Neural cell (in vitro differentiated cells): ENCODE data around the gene PDHB. TPM values are rescaled to one million over a fixed set of nuclear protein-coding genes. Genes with fewer than 3 reads are reported as not detected.

Experiments
- H2AFZ ChIP-seq: fragments of 200-600, 300-800 bp; sonication (generic), shearing (Covaris generic); 2 replicates; pipeline ENCODE4 v1.6.0; 2014; ENCODE audit warnings: low read depth, mild to moderate bottlenecking, antibody characterized with exemption, low read length, moderate library complexity
- H3F3A ChIP-seq: fragments of 200-600 bp; shearing (Covaris generic); 2 replicates; pipeline ENCODE4 v1.6.1; 2016; ENCODE audit warnings: mild to moderate bottlenecking, moderate library complexity, mixed read lengths, antibody characterized with exemption, low read length; ENCODE audit not compliant: insufficient read depth, poor library complexity, severe bottlenecking
- H3K27ac ChIP-seq: fragments of 200-600, 300-800 bp; sonication (generic), shearing (Covaris generic); 2 replicates; pipeline ENCODE4 v1.5.1; 2014; ENCODE audit warnings: mild to moderate bottlenecking, low read length, moderate library complexity
- H3K27me3 ChIP-seq: fragments of 300-800, 200-600 bp; sonication (generic), shearing (Covaris generic); 2 replicates; pipeline ENCODE4 v1.6.0; 2014; ENCODE audit warnings: mild to moderate bottlenecking, low read depth, low read length, moderate library complexity; ENCODE audit not compliant: insufficient read depth
- H3K36me3 ChIP-seq: fragments of 300-800, 200-600 bp; sonication (generic), shearing (Covaris generic); 2 replicates; pipeline ENCODE4 v1.5.1; 2014; ENCODE audit warnings: mild to moderate bottlenecking, antibody characterized with exemption, low read length, moderate library complexity; ENCODE audit not compliant: insufficient read depth
- H3K4me2 ChIP-seq: fragments of 300-800, 200-600 bp; sonication (generic), shearing (Covaris generic); 2 replicates; pipeline ENCODE4 v1.6.0; 2014; ENCODE audit warnings: mild to moderate bottlenecking, low read length
- H3K4me3 ChIP-seq: fragments of 300-800, 200-600 bp; sonication (generic), shearing (Covaris generic); 2 replicates; pipeline ENCODE4 v1.5.1; 2014; ENCODE audit warnings: mild to moderate bottlenecking, low read length, moderate library complexity
- H3K79me2 ChIP-seq: fragments of 200-600 bp; shearing (Covaris generic); replicated peaks from 2 replicates; pipeline ENCODE4 v1.6.0; 2014; ENCODE audit warnings: mild to moderate bottlenecking, low read length, moderate library complexity; ENCODE audit not compliant: insufficient read depth
- H3K9ac ChIP-seq: fragments of 300-800, 200-600 bp; sonication (generic), shearing (Covaris generic); 2 replicates; pipeline ENCODE4 v1.6.1; 2016; ENCODE audit warnings: mild to moderate bottlenecking, low read length, mixed read lengths
- H3K9me2 ChIP-seq: fragments of 200-600 bp; shearing (Covaris generic); 2 replicates; pipeline ENCODE4 v1.6.1; 2016; ENCODE audit warnings: mild to moderate bottlenecking, low read length, mixed read lengths; ENCODE audit not compliant: insufficient read depth
- H3K9me3 ChIP-seq: fragments of 200-600, 300-800 bp; sonication (generic), shearing (Covaris generic); 2 replicates; pipeline ENCODE4 v1.6.1; 2016; ENCODE audit warnings: mild to moderate bottlenecking, mixed run types, low read length, moderate library complexity, mixed read lengths
- H4K20me1 ChIP-seq: fragments of 200-600 bp; shearing (Covaris generic); 2 replicates; pipeline ENCODE4 v1.6.1; 2016; ENCODE audit warnings: mild to moderate bottlenecking, mixed run types; ENCODE audit not compliant: insufficient read depth
- EP300 ChIP-seq: fragments of 450-650 bp; conservative IDR thresholded peaks from 2 replicates; pipeline ENCODE4 v1.6.1; 2014; ENCODE audit warnings: antibody characterized with exemption, mild to moderate bottlenecking, moderate library complexity; ENCODE audit not compliant: poor library complexity, severe bottlenecking
- EZH2 ChIP-seq: fragments of 200-600, 300-800 bp; shearing (Covaris generic), sonication (generic); IDR thresholded peaks from 2 replicates; pipeline ENCODE4 v1.6.1; 2014; ENCODE audit warnings: antibody characterized with exemption, low read length, borderline replicate concordance, mild to moderate bottlenecking; ENCODE audit not compliant: insufficient read depth, poor library complexity, severe bottlenecking
- MXI1 ChIP-seq: fragments of 450-650 bp; conservative IDR thresholded peaks from 2 replicates; pipeline ENCODE4 v1.6.1; 2014; ENCODE audit warnings: antibody characterized with exemption, mild to moderate bottlenecking; ENCODE audit not compliant: poor library complexity, severe bottlenecking
- POLR2AphosphoS5 ChIP-seq: IDR thresholded peaks from 2 replicates; pipeline ENCODE4 v1.6.1; 2012
- RAD21 ChIP-seq: fragments of 450-650 bp; conservative IDR thresholded peaks from 2 replicates; pipeline ENCODE4 v1.6.1; 2014; ENCODE audit warnings: antibody characterized with exemption, mild to moderate bottlenecking, moderate library complexity
- SMC3 ChIP-seq: fragments of 450-650 bp; conservative IDR thresholded peaks from 2 replicates; pipeline ENCODE4 v1.6.1; 2014; ENCODE audit warnings: antibody characterized with exemption, mild to moderate bottlenecking, moderate library complexity; ENCODE audit not compliant: poor library complexity
- TAF1 ChIP-seq: IDR thresholded peaks from 2 replicates; pipeline ENCODE4 v1.6.1; 2012; ENCODE audit warnings: low read depth
- polyA plus RNA-seq: library from polyadenylated mRNA; depleted of rRNA; stranded (reverse); fragments of >200 nt; gene quantifications from 2 replicates; pipeline ENCODE4 v1.2.3, GENCODE V29; 2014
- TF ChIP-seq, protein P1 (sequence below): IDR thresholded peaks from 2 replicates; pipeline ENCODE4 v1.6.1; 2012; ENCODE audit warnings: borderline replicate concordance
- TF ChIP-seq, protein P2 (sequence below): fragments of 450-650 bp; IDR thresholded peaks from 2 replicates; pipeline ENCODE4 v1.5.1; 2014; ENCODE audit warnings: antibody characterized with exemption, mild to moderate bottlenecking, moderate library complexity; ENCODE audit not compliant: poor library complexity, severe bottlenecking

Gene PDHB
- polyA plus RNA-seq, 1 donor from 2014 or later, result 154 TPM

DNA sequence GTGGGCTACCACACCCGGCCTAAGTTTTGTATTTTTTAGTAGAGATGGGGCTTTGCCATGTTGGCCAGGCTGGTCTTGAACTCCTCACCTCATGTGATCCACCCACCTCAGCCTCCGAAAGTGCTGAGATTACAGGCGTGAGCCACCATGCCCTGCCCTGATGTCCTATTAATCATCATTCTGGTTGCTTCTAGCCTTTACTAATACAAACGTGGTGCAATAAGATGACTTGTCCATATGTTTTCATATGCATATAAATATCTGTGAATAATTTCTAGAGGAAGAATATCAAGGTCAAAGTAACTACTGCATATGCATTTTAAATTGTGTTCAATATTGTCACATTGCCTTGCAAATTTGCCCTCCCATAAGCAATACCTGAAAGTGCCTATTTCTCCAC lies 25.5 kb upstream of the PDHB start:
- Histone ChIP-seq H4K20me1 (no peaks in the 10 kb centered on the region), H3K9me2 (no peaks in the 10 kb centered on the region), H3K9me3 (no peaks in the 10 kb centered on the region), H3K4me2 (no peak overlapping the region), H3K36me3 (no peaks in the 10 kb centered on the region), H3K27ac (no peak overlapping the region), H2AFZ (no peak overlapping the region), H3K9ac (no peak overlapping the region), H3F3A (no peaks in the 10 kb centered on the region), H3K4me3 (no peak overlapping the region), H3K27me3 (no peaks in the 10 kb centered on the region), H3K79me2 (no peaks in the 10 kb centered on the region)
- no peak for TF ChIP-seq EZH2
- no peak for TF ChIP-seq RAD21
- no peak for TF ChIP-seq SMC3
- TF ChIP-seq, protein P1, sequence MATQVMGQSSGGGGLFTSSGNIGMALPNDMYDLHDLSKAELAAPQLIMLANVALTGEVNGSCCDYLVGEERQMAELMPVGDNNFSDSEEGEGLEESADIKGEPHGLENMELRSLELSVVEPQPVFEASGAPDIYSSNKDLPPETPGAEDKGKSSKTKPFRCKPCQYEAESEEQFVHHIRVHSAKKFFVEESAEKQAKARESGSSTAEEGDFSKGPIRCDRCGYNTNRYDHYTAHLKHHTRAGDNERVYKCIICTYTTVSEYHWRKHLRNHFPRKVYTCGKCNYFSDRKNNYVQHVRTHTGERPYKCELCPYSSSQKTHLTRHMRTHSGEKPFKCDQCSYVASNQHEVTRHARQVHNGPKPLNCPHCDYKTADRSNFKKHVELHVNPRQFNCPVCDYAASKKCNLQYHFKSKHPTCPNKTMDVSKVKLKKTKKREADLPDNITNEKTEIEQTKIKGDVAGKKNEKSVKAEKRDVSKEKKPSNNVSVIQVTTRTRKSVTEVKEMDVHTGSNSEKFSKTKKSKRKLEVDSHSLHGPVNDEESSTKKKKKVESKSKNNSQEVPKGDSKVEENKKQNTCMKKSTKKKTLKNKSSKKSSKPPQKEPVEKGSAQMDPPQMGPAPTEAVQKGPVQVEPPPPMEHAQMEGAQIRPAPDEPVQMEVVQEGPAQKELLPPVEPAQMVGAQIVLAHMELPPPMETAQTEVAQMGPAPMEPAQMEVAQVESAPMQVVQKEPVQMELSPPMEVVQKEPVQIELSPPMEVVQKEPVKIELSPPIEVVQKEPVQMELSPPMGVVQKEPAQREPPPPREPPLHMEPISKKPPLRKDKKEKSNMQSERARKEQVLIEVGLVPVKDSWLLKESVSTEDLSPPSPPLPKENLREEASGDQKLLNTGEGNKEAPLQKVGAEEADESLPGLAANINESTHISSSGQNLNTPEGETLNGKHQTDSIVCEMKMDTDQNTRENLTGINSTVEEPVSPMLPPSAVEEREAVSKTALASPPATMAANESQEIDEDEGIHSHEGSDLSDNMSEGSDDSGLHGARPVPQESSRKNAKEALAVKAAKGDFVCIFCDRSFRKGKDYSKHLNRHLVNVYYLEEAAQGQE, result no peak
- no peak for TF ChIP-seq POLR2AphosphoS5
- no peak for TF ChIP-seq MXI1
- TF ChIP-seq EP300, result no peak
- no peak for TF ChIP-seq TAF1
- TF ChIP-seq, protein P2, sequence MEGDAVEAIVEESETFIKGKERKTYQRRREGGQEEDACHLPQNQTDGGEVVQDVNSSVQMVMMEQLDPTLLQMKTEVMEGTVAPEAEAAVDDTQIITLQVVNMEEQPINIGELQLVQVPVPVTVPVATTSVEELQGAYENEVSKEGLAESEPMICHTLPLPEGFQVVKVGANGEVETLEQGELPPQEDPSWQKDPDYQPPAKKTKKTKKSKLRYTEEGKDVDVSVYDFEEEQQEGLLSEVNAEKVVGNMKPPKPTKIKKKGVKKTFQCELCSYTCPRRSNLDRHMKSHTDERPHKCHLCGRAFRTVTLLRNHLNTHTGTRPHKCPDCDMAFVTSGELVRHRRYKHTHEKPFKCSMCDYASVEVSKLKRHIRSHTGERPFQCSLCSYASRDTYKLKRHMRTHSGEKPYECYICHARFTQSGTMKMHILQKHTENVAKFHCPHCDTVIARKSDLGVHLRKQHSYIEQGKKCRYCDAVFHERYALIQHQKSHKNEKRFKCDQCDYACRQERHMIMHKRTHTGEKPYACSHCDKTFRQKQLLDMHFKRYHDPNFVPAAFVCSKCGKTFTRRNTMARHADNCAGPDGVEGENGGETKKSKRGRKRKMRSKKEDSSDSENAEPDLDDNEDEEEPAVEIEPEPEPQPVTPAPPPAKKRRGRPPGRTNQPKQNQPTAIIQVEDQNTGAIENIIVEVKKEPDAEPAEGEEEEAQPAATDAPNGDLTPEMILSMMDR, result no peak

DNA sequence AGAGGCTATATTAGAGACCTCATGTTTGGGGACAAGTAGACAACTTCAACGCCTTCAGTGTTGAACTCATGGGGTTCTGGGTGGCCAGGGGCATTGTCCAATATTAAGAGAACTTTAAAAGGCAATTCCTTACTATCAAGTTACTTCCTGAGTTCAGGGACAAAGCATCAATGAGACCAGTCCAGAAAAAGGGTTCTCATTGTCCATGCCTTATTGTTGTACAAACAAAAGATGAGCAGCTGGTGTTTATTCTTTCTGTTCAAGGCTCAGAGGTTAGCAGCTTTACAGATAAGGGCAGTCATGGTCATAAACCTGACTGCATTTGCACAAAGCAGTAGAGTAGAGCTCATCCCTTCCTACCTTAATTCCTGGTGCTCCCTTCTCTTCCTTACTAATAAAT lies 18.5 kb upstream of the PDHB start:
- TF ChIP-seq POLR2AphosphoS5 (no peak), EZH2 (no peak), MXI1 (no peak), RAD21 (no peak), SMC3 (no peak), EP300 (no peak)
- TF ChIP-seq, protein P2, result no peak
- TF ChIP-seq, protein P1, result no peak
- H3K36me3 ChIP-seq, result no peaks in the 10 kb centered on the region
- H4K20me1 ChIP-seq, result no peaks in the 10 kb centered on the region
- H3K79me2 ChIP-seq, result no peaks in the 10 kb centered on the region
- no peaks in the 10 kb centered on the region for H3F3A ChIP-seq
- H2AFZ ChIP-seq, result no peak overlapping the region
- H3K27ac ChIP-seq, result no peak overlapping the region
- no peaks in the 10 kb centered on the region for H3K9me3 ChIP-seq
- H3K4me2 ChIP-seq, result no peak overlapping the region
- no peaks in the 10 kb centered on the region for H3K27me3 ChIP-seq
- no peak overlapping the region for H3K9ac ChIP-seq
- H3K9me2 ChIP-seq, result no peaks in the 10 kb centered on the region
- no peak overlapping the region for H3K4me3 ChIP-seq
